Stimulated activated naive CD4-positive, alpha-beta T cell treated with Interleukin-2 at 50 U/mL for 16 hours (primary cell): ENCODE measurements around the gene PRDM11.

ENCODE experiments used
- DNase-seq: peaks from one replicate; lab custom pipeline; 2025; lab: John Stamatoyannopoulos, UW

The PRDM11 gene

GRCh38 chr11:45212566-45213315 lies 66.3 kb downstream of the PRDM11 start:
- no peak for DNase-seq

- DNase-seq: no peak
Measured at GRCh38 chr11:45213316-45213665, 66.9 kb downstream of the PRDM11 start.

GRCh38 chr11:45213717-45214116 lies 67.3 kb downstream of the PRDM11 start:
- no peak for DNase-seq

GRCh38 chr11:45215098-45215865 lies 68.8 kb downstream of the PRDM11 start:
- DNase-seq: no peak

GRCh38 chr11:45216031-45216430 lies 69.6 kb downstream of the PRDM11 start:
- DNase-seq: no peak

GRCh38 chr11:45216901-45217300 lies 70.5 kb downstream of the PRDM11 start:
- DNase-seq: no peak

- no peak for DNase-seq
Measured at GRCh38 chr11:45217991-45218390, 71.6 kb downstream of the PRDM11 start.

GRCh38 chr11:45218705-45219104 lies 72.3 kb downstream of the PRDM11 start:
- no peak for DNase-seq

GRCh38 chr11:45219411-45219810 lies 73.0 kb downstream of the PRDM11 start:
- no peak for DNase-seq

GRCh38 chr11:45223496-45223895 lies 77.1 kb downstream of the PRDM11 start:
- no peak for DNase-seq

GRCh38 chr11:45224766-45225165 lies 78.3 kb downstream of the PRDM11 start:
- DNase-seq: no peak

- no peak for DNase-seq
Measured at GRCh38 chr11:45225277-45225676, 78.8 kb downstream of the PRDM11 start.

- DNase-seq: no peak
Measured at GRCh38 chr11:45225961-45226871, 79.8 kb downstream of the PRDM11 start.

GRCh38 chr11:45226901-45227300 lies 80.5 kb downstream of the PRDM11 start:
- DNase-seq: no peak

GRCh38 chr11:45227836-45228235 lies 81.4 kb downstream of the PRDM11 start:
- DNase-seq: no peak

GRCh38 chr11:45229401-45230020 lies 83.1 kb downstream of the PRDM11 start:
- no peak for DNase-seq

GRCh38 chr11:45232341-45233080 lies 86.1 kb downstream of the PRDM11 start:
- no peak for DNase-seq

- DNase-seq: peak; percentile 43
Measured at GRCh38 chr11:45233121-45233803, 86.8 kb downstream of the PRDM11 start.

- no peak for DNase-seq
Measured at GRCh38 chr11:45233804-45234170, 87.3 kb downstream of the PRDM11 start.

- DNase-seq: no peak
Measured at GRCh38 chr11:45234306-45235006, 88.0 kb downstream of the PRDM11 start.
